ENCODE measurements around the gene RPS6KA5. TPM values are rescaled to one million over a fixed set of nuclear protein-coding genes. Genes with fewer than 3 reads are reported as not detected.

The RPS6KA5 gene
- total RNA-seq, 1 donor from 2014 or later: 1.0 TPM

- Histone ChIP-seq H3K36me3 (ENCODE audit: insufficient read depth, low read length) (no peaks in the 10 kb centered on the region), H3K27ac (ENCODE audit: low read depth, low read length) (no peak overlapping the region), H3K9me3 (ENCODE audit: insufficient read depth, low read depth, low read length) (no peaks in the 10 kb centered on the region), H3K27me3 (ENCODE audit: insufficient read depth, low read length) (no peaks in the 10 kb centered on the region), H3K79me2 (ENCODE audit: insufficient read depth, low read length) (no peaks in the 10 kb centered on the region), H4K20me1 (ENCODE audit: insufficient read depth, low read length) (no peaks in the 10 kb centered on the region), H3K4me1 (ENCODE audit: insufficient read depth, low read length) (no peaks in the 10 kb centered on the region), H3K4me2 (ENCODE audit: low read length) (no peak overlapping the region), H3K9ac (ENCODE audit: low read length) (no peak overlapping the region), H3K4me3 (ENCODE audit: insufficient read depth, low read depth, low read length) (no peak overlapping the region), H2AFZ (ENCODE audit: low read depth, low read length) (no peak overlapping the region)
- TF ChIP-seq EZH2 (IDR thresholded peaks at IDR 0.05; ENCODE audit: insufficient read depth, low read length): no peak
- no peak for TF ChIP-seq CTCF (IDR thresholded peaks at IDR 0.05; ENCODE audit: insufficient read depth, low read depth, low read length)
- no peak for FAIRE-seq
- no peak overlapping the region for H3K27ac Mint-ChIP-seq (ENCODE audit: unreplicated experiment)
- no peaks in the 10 kb centered on the region for H3K36me3 Mint-ChIP-seq (ENCODE audit: low read depth, unreplicated experiment)
- H3K4me1 Mint-ChIP-seq (ENCODE audit: low read depth, unreplicated experiment): no peaks in the 10 kb centered on the region
- H3K9me3 Mint-ChIP-seq (ENCODE audit: unreplicated experiment): no peaks in the 10 kb centered on the region
- DNase-seq (ENCODE audit: low read depth): no peak
- H3K4me3 Mint-ChIP-seq (ENCODE audit: unreplicated experiment): no peak overlapping the region
- H3K27me3 Mint-ChIP-seq (ENCODE audit: low read depth, unreplicated experiment): no peaks in the 10 kb centered on the region
Measured at GRCh38 chr14:90999299-90999698, 61.1 kb downstream of the RPS6KA5 start.

- Histone ChIP-seq H3K27me3 (ENCODE audit: insufficient read depth, low read length) (no peaks in the 10 kb centered on the region), H3K27ac (ENCODE audit: low read depth, low read length) (no peak overlapping the region), H2AFZ (ENCODE audit: low read depth, low read length) (no peak overlapping the region), H3K9ac (ENCODE audit: low read length) (no peak overlapping the region), H4K20me1 (ENCODE audit: insufficient read depth, low read length) (no peaks in the 10 kb centered on the region), H3K9me3 (ENCODE audit: insufficient read depth, low read depth, low read length) (no peaks in the 10 kb centered on the region), H3K4me1 (ENCODE audit: insufficient read depth, low read length) (no peaks in the 10 kb centered on the region), H3K4me2 (ENCODE audit: low read length) (no peak overlapping the region), H3K79me2 (ENCODE audit: insufficient read depth, low read length) (no peaks in the 10 kb centered on the region), H3K4me3 (ENCODE audit: insufficient read depth, low read depth, low read length) (no peak overlapping the region), H3K36me3 (ENCODE audit: insufficient read depth, low read length) (no peaks in the 10 kb centered on the region)
- Mint-ChIP-seq H3K27ac (ENCODE audit: unreplicated experiment) (no peak overlapping the region), H3K4me1 (ENCODE audit: low read depth, unreplicated experiment) (no peaks in the 10 kb centered on the region), H3K4me3 (ENCODE audit: unreplicated experiment) (no peak overlapping the region), H3K36me3 (ENCODE audit: low read depth, unreplicated experiment) (no peaks in the 10 kb centered on the region), H3K9me3 (ENCODE audit: unreplicated experiment) (no peaks in the 10 kb centered on the region), H3K27me3 (ENCODE audit: low read depth, unreplicated experiment) (no peaks in the 10 kb centered on the region)
- TF ChIP-seq EZH2 (IDR thresholded peaks at IDR 0.05; ENCODE audit: insufficient read depth, low read length) (no peak), CTCF (IDR thresholded peaks at IDR 0.05; ENCODE audit: insufficient read depth, low read depth, low read length) (no peak)
- FAIRE-seq (no peak), DNase-seq (ENCODE audit: low read depth) (no peak)
Measured at GRCh38 chr14:90996967-90997366, 63.5 kb downstream of the RPS6KA5 start.

GRCh38 chr14:90995785-90996184 is 64.7 kb downstream of the RPS6KA5 start:
- no peak overlapping the region for H3K27ac Mint-ChIP-seq (ENCODE audit: unreplicated experiment)

More at GRCh38 chr14:90995785-90996184, 64.7 kb downstream of the RPS6KA5 start:
- H3K36me3 Mint-ChIP-seq (ENCODE audit: low read depth, unreplicated experiment): no peaks in the 10 kb centered on the region
- no peak overlapping the region for H3K9ac ChIP-seq (ENCODE audit: low read length)
- H3K9me3 ChIP-seq (ENCODE audit: insufficient read depth, low read depth, low read length): no peaks in the 10 kb centered on the region
- no peaks in the 10 kb centered on the region for H3K4me1 ChIP-seq (ENCODE audit: insufficient read depth, low read length)
- no peaks in the 10 kb centered on the region for H3K27me3 Mint-ChIP-seq (ENCODE audit: low read depth, unreplicated experiment)
- DNase-seq (ENCODE audit: low read depth) (no peak), FAIRE-seq (no peak)
- no peaks in the 10 kb centered on the region for H4K20me1 ChIP-seq (ENCODE audit: insufficient read depth, low read length)
- no peak overlapping the region for H2AFZ ChIP-seq (ENCODE audit: low read depth, low read length)
- H3K27me3 ChIP-seq (ENCODE audit: insufficient read depth, low read length): no peaks in the 10 kb centered on the region
- H3K4me1 Mint-ChIP-seq (ENCODE audit: low read depth, unreplicated experiment): no peaks in the 10 kb centered on the region
- no peak for TF ChIP-seq CTCF (IDR thresholded peaks at IDR 0.05; ENCODE audit: insufficient read depth, low read depth, low read length)
- no peak for TF ChIP-seq EZH2 (IDR thresholded peaks at IDR 0.05; ENCODE audit: insufficient read depth, low read length)
- no peak overlapping the region for H3K4me2 ChIP-seq (ENCODE audit: low read length)
- no peak overlapping the region for H3K4me3 Mint-ChIP-seq (ENCODE audit: unreplicated experiment)
- H3K9me3 Mint-ChIP-seq (ENCODE audit: unreplicated experiment): no peaks in the 10 kb centered on the region
- no peak overlapping the region for H3K27ac ChIP-seq (ENCODE audit: low read depth, low read length)
- H3K36me3 ChIP-seq (ENCODE audit: insufficient read depth, low read length): no peaks in the 10 kb centered on the region
- H3K79me2 ChIP-seq (ENCODE audit: insufficient read depth, low read length): no peaks in the 10 kb centered on the region
- H3K4me3 ChIP-seq (ENCODE audit: insufficient read depth, low read depth, low read length): no peak overlapping the region

Data from astrocyte (in vitro differentiated cells and primary cell).